GM15510 (cell line): Measurements from ENCODE around the gene SRI.

Source experiments
- POLR2A ChIP-seq: IDR thresholded peaks from 3 replicates; pipeline ENCODE4 v1.6.1; 2011; ENCODE audit warnings: borderline replicate concordance; ENCODE audit not compliant: insufficient read length; ENCODE audit errors: extremely low read depth

Gene SRI

GRCh38 chr7:88167721-88168120 is 52.1 kb downstream of the SRI start:
- TF ChIP-seq POLR2A, result no peak

GRCh38 chr7:88167223-88167622 is 52.6 kb downstream of the SRI start:
- TF ChIP-seq POLR2A, result no peak

DNA sequence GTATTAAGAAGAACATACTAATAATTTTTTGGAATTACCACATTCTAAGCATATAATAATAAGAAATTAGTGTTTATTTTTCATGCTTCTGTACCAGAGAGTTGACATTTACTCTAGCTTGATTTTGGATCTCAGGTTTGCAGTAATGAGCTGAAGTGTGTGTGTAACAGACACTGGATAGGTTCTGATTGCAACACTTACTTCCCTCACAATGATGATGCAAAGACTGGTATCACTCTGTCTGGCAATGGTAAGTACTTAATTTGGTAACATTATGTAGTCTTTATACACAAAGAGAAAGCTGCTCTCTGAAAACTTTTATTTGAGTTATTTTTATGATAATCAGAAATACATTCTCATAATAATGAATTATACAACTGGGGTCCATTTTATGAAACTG is 54.1 kb downstream of the SRI start:
- no peak for TF ChIP-seq POLR2A

DNA sequence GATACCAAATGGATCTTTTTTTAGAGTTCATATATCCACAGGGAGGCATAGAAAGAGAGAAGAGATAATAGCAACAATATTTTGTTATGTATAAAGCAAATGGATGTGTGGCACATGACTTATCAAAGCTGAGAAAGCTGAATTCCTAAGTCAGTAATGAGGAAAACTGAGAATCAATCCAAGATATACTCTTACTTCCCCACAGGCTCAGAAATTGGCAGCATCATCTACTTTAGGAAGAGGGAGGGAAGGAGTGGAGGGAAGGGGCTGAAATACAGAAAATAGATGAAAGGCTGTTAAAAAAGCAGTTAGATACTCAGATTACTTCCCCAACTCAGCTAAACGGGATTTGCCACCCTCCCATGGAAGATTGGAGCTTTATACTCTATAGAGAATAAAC is 63.5 kb downstream of the SRI start:
- TF ChIP-seq POLR2A, result no peak

GRCh38 chr7:88155756-88156155 is 64.1 kb downstream of the SRI start:
- no peak for TF ChIP-seq POLR2A
